ENCODE data around the gene CPZ. TPM values are rescaled to one million over a fixed set of nuclear protein-coding genes. Genes with fewer than 3 reads are reported as not detected.
"Not testable (repeated sequence)": the region's sequence is repeated elsewhere in the genome, so short reads cannot be mapped to it uniquely, and the experiment has no call there.

CPZ gene
- total and polyA plus RNA-seq, 7 donors, result 0.04 to 0.30 (median 0.08) TPM; not detected in 4

DNA sequence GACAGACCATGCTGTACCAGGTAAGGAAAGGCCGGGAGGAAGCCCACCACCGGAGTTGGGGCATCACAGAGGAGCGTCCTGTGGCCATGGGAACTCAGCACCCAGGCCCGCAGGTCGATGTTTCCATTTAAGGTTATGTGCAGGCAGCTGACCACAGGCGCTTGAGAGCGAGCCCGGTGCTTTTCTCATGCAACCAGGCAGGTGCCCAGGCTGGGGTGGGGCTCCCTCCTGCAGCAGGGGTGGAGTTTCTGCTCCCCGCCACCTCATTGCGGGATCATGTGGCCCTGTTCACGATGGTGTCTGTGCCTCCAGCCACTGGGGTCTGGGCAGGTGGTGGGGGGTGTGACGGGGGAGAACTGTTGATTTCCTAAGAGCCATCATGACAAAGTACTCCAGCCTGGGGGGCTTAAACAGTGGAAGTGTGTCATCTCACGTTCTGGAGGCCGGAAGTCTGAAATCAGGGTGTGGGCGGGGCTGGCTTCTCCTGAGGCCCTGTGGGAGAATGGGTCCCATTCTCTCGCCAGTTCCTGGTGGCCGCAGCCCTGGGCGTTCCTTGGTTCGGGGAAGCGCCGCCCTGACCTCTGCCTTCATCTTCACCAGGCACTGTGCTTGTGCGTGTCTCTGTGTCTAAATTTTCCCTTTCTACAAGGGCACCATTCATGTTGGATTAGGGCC, 60.9 kb downstream of the CPZ start:
- ATAC-seq (no peak), DNase-seq (no peak)
- Histone ChIP-seq H3K27ac (no peak overlapping the region), H3K4me3 (no peak overlapping the region), H3K27me3 (ENCODE audit: insufficient read depth in 3 of 3, low read length in 2 of 3) (peaks cover 2 to 11% (median 8%) of the 10 kb centered on the region in 3 donors), H3K36me3 (ENCODE audit: insufficient read depth in 1 of 2, low read depth in 1 of 2) (no peaks in the 10 kb centered on the region), H3K9me3 (no peaks in the 10 kb centered on the region), H3K4me1 (no peaks in the 10 kb centered on the region)
- intact Hi-C loops (cut with DNase I), result no loop called here
- TF ChIP-seq, protein P1, sequence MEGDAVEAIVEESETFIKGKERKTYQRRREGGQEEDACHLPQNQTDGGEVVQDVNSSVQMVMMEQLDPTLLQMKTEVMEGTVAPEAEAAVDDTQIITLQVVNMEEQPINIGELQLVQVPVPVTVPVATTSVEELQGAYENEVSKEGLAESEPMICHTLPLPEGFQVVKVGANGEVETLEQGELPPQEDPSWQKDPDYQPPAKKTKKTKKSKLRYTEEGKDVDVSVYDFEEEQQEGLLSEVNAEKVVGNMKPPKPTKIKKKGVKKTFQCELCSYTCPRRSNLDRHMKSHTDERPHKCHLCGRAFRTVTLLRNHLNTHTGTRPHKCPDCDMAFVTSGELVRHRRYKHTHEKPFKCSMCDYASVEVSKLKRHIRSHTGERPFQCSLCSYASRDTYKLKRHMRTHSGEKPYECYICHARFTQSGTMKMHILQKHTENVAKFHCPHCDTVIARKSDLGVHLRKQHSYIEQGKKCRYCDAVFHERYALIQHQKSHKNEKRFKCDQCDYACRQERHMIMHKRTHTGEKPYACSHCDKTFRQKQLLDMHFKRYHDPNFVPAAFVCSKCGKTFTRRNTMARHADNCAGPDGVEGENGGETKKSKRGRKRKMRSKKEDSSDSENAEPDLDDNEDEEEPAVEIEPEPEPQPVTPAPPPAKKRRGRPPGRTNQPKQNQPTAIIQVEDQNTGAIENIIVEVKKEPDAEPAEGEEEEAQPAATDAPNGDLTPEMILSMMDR (IDR thresholded peaks at IDR 0.05), result no peak
- 72 to 78% (median 72%) methylated on average over 21 to 22 of the region's 22 CpGs for WGBS, 3 donors

DNA sequence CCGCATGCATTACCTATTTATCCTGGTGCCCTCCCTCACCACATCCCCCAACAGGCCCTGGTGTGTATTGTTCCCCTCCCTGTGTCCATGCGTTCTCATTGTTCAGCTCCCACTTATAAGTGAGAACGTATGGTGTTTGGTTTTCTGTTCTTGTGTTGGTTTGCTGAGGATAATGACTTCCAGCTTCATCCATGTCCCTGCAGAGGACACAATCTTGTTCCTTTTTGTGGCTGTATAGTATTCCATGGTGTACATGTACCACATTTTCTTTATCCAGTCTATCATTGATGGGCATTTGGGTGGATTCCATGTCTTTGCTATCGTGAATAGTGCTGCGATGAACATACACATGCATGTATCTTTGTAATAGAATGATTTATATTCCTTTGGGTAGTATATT, 61.6 kb downstream of the CPZ start:
- DNase-seq; H3K9me3 ChIP-seq; intact Hi-C loops (cut with DNase I); ATAC-seq; H3K27me3 ChIP-seq (ENCODE audit: insufficient read depth in 3 of 3, low read length in 2 of 3); H3K4me1 ChIP-seq; H3K27ac ChIP-seq; H3K36me3 ChIP-seq (ENCODE audit: insufficient read depth in 1 of 2, low read depth in 1 of 2); H3K4me3 ChIP-seq: not testable (repeated sequence)
- WGBS, 3 donors, result 84 to 96% (median 87%) methylated on average over 5 of the region's 5 CpGs

DNA sequence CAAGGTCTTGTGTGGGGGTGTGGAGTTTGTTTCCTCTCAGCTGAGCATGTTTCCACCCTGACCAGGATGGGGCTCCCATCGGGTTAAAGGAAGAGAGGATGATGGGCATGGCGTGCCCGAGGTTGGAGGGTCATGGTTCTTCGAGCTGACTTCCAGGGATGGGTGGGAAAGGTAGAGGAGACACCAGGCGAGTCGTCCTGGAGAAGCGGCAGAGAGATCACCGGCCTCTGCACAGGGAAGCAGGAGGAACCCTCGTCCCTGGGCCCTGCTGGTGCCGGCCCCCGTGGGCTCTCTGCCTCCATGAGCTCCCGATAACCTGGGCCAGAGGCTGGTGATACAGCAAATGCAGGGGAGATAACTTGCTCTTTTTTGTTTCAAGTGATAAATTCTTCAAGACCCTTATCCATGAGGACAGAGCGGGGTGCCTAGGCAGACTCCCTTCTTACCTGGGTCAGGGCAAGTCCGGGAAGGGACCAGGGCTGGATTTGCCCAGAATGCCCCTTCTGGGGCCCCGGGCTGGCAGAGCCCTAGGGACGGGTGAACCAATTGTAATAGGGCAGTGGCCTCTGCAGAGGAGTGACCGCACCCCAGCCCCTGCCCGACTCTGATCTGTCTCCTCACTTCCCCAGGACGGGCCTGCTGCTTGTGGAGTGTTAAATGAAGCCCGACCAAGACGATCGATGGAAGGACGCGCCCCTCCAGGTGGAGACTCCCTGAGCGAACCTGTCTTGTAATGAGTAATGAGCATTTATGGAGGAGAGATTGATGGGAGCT, 63.0 kb downstream of the CPZ start:
- Histone ChIP-seq H3K4me1 (no peaks in the 10 kb centered on the region), H3K27ac (no peak overlapping the region), H3K9me3 (no peaks in the 10 kb centered on the region), H3K27me3 (ENCODE audit: insufficient read depth in 3 of 3, low read length in 2 of 3) (peaks cover 0 to 4% (median 3%) of the 10 kb centered on the region in 3 donors), H3K36me3 (ENCODE audit: insufficient read depth in 1 of 2, low read depth in 1 of 2) (no peaks in the 10 kb centered on the region), H3K4me3 (no peak overlapping the region)
- ATAC-seq (no peak), DNase-seq (no peak)
- intact Hi-C loops (cut with DNase I), result no loop called here
- 79 to 83% (median 81%) methylated on average over 25 of the region's 25 CpGs for WGBS, 3 donors
- TF ChIP-seq, protein P1 (IDR thresholded peaks at IDR 0.05), result no peak

DNA sequence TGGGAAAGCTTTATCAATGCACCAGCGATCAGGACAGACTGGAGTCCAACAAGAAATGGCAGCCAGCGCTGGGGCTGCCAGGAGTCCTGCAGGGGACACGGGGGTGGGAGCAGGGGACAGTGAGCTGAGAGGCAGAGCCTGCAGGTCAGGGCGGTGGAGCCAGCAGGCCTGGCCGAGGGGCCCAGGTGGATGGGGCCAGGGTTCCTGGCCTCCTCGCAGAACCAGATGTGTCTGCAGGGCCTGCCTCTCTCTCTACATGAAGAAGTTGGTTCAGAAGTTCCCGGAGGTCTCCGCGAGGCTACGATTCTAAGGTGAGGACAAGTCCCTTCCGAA, 63.6 kb downstream of the CPZ start:
- TF ChIP-seq, protein P1 (IDR thresholded peaks at IDR 0.05), result no peak
- peaks cover 0 to 4% (median 1%) of the 10 kb centered on the region in 3 donors for H3K27me3 ChIP-seq (ENCODE audit: insufficient read depth in 3 of 3, low read length in 2 of 3)
- H3K4me1 ChIP-seq, result no peaks in the 10 kb centered on the region
- intact Hi-C loops (cut with DNase I), result no loop called here
- no peak overlapping the region for H3K4me3 ChIP-seq
- DNase-seq, result no peak
- no peak overlapping the region for H3K27ac ChIP-seq
- H3K36me3 ChIP-seq (ENCODE audit: insufficient read depth in 1 of 2, low read depth in 1 of 2), result no peaks in the 10 kb centered on the region
- WGBS, 3 donors, result 81 to 86% (median 82%) methylated on average over 11 of the region's 11 CpGs
- no peaks in the 10 kb centered on the region for H3K9me3 ChIP-seq
- ATAC-seq, result no peak

DNA sequence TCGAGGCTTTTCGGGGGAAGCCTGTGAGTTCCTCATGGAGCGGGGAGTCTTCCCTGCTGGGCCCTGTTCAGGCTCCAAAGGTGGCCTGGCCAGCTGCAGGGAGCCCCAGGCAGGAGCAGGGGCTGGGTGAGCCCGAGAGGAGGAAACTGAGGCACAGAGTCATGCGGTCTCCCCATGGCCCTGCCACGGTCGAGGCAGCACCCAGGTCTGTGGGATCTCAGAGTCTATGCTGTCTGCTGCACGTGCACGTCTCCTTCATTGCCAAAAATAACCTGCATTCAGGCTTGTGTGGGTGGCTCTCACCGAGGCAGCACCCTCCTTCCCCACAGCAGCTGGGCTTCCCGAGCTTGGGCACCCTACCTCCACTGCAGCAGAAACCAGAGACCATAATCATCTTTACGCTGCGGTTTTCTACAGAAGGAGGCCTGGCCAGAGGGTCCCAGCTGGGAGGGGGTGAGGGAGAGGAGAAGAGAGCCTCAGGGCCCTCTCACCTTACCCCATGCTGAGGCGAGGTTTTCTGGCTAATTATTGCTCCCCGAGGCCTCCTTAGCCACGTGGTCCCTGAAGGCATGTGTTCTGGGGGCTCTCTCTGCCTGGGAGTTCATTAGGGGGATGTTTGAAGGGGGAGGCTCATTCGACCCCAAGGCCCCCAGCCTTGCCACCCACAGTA, 64.3 kb downstream of the CPZ start:
- intact Hi-C loops (cut with DNase I), result no loop called here

More for the DNA sequence above, 64.3 kb downstream of the CPZ start:
- peaks cover 0 to 4% (median 0%) of the 10 kb centered on the region in 3 donors for H3K27me3 ChIP-seq (ENCODE audit: insufficient read depth in 3 of 3, low read length in 2 of 3)
- TF ChIP-seq, protein P1 (IDR thresholded peaks at IDR 0.05), result no peak
- H3K27ac ChIP-seq, result no peak overlapping the region
- H3K36me3 ChIP-seq (ENCODE audit: insufficient read depth in 1 of 2, low read depth in 1 of 2), result no peaks in the 10 kb centered on the region
- 51 to 61% (median 55%) methylated on average over 15 to 17 of the region's 17 CpGs for WGBS, 3 donors
- no peak for DNase-seq
- H3K4me1 ChIP-seq, result no peaks in the 10 kb centered on the region
- ATAC-seq, result no peak
- H3K4me3 ChIP-seq, result no peak overlapping the region
- H3K9me3 ChIP-seq, result no peaks in the 10 kb centered on the region
